AG04450 (cell line): Measurements from ENCODE around the gene TIMD4. TPM values are rescaled to one million over a fixed set of nuclear protein-coding genes. Genes with fewer than 3 reads are reported as not detected.

Source experiments
- CTCF ChIA-PET: fragments of 300-600, 350-600 bp; formaldehyde crosslinking; extraction: SDS; loops from one replicate; lab custom pipeline; 2022; ENCODE audit warnings: antibody characterized with exemption, inconsistent platforms; lab: Charles Lee
- POLR2A ChIA-PET: fragments of 350-600 bp; formaldehyde crosslinking; extraction: SDS; loops from one replicate; lab custom pipeline; 2021; ENCODE audit warnings: antibody characterized with exemption, inconsistent platforms; lab: Yijun Ruan, JAX
- DNase-seq: peaks from one replicate; pipeline ENCODE4 v3.0.0-alpha.2; 2011; ENCODE audit warnings: low read depth, low spot score
- H3K27ac ChIP-seq: one replicate; pipeline ENCODE4 v1.5.1; 2012; ENCODE audit warnings: low read depth, low read length, control low read depth
- H3K27me3 ChIP-seq: one replicate; pipeline ENCODE4 v1.6.0; 2012; ENCODE audit warnings: low read length; ENCODE audit not compliant: control insufficient read depth, insufficient read depth
- H3K4me3 ChIP-seq: 2 replicates; pipeline ENCODE4 v1.5.1; 2011; ENCODE audit warnings: mild to moderate bottlenecking, low read depth, low read length, control low read depth
- H3K9me3 ChIP-seq: 2 replicates; pipeline ENCODE4 v1.5.1; 2012; ENCODE audit warnings: low read length; ENCODE audit not compliant: control insufficient read depth, insufficient read depth
- CTCF ChIP-seq: IDR thresholded peaks from 2 replicates; pipeline ENCODE4 v1.5.1; 2011; ENCODE audit warnings: low read depth, low read length, control low read depth, inconsistent platforms
- polyA plus RNA-seq: library from polyadenylated mRNA; depleted of rRNA; stranded (reverse); fragments of >200 nt; gene quantifications from 2 replicates; pipeline ENCODE4 v1.2.3, GENCODE V29; 2011

The TIMD4 gene
- polyA plus RNA-seq, 1 experiment: not detected

- no peak overlapping the region for H3K27ac ChIP-seq
- H3K27me3 ChIP-seq: no peaks in the 10 kb centered on the region
- TF ChIP-seq CTCF: no peak
- CTCF ChIA-PET: no interaction called here
- no peak for DNase-seq
- H3K4me3 ChIP-seq: no peak overlapping the region
- POLR2A ChIA-PET: no interaction called here
- peaks cover 27% of the 10 kb centered on the region for H3K9me3 ChIP-seq
Measured at GRCh38 chr5:156918311-156918845, 44.6 kb downstream of the TIMD4 start.

- Histone ChIP-seq H3K9me3 (peaks cover 23% of the 10 kb centered on the region), H3K27me3 (no peaks in the 10 kb centered on the region), H3K4me3 (no peak overlapping the region), H3K27ac (no peak overlapping the region)
- no peak for DNase-seq
- no peak for TF ChIP-seq CTCF
- ChIA-PET CTCF (no interaction called here), POLR2A (no interaction called here)
Measured at GRCh38 chr5:156914371-156914737, 48.7 kb downstream of the TIMD4 start.

GRCh38 chr5:156913719-156914370 lies 49.2 kb downstream of the TIMD4 start:
- Histone ChIP-seq H3K27me3 (no peaks in the 10 kb centered on the region), H3K27ac (no peak overlapping the region), H3K4me3 (no peak overlapping the region), H3K9me3 (peaks cover 23% of the 10 kb centered on the region)
- DNase-seq: no peak
- TF ChIP-seq CTCF: no peak
- POLR2A ChIA-PET: no interaction called here
- CTCF ChIA-PET: no interaction called here

GRCh38 chr5:156913355-156913718 lies 49.7 kb downstream of the TIMD4 start:
- Histone ChIP-seq H3K27ac (no peak overlapping the region), H3K27me3 (no peaks in the 10 kb centered on the region), H3K9me3 (peaks cover 22% of the 10 kb centered on the region), H3K4me3 (no peak overlapping the region)
- ChIA-PET POLR2A (no interaction called here), CTCF (no interaction called here)
- DNase-seq: no peak
- TF ChIP-seq CTCF: no peak

GRCh38 chr5:156912869-156913268 lies 50.2 kb downstream of the TIMD4 start:
- Histone ChIP-seq H3K27me3 (no peaks in the 10 kb centered on the region), H3K4me3 (no peak overlapping the region), H3K27ac (no peak overlapping the region), H3K9me3 (peaks cover 19% of the 10 kb centered on the region; the same call in 1 of the 2 replicates)
- ChIA-PET POLR2A (no interaction called here), CTCF (no interaction called here)
- no peak for DNase-seq
- no peak for TF ChIP-seq CTCF
